ENCODE measurements around the gene VDR.

GRCh38 chr12:47821346-47821706 is 83.5 kb downstream of the VDR start:
- no peak for TF ChIP-seq CTCF (conservative IDR thresholded peaks at IDR 0.05; ENCODE audit: low read length)
- TF ChIP-seq EZH2phosphoT487 (IDR thresholded peaks at IDR 0.05; ENCODE audit: borderline replicate concordance) = no peak

All from Loucy (cell line).